ENCODE results near the gene E2F7.
A peak's percentile ranks its signal among the peaks of the same experiment; 100 is the strongest.

Gene E2F7

GRCh38 chr12:77070382-77070781 is 5.0 kb upstream of the E2F7 start:
- DNase-seq (ENCODE audit: extremely low read depth in 1 of 2, low read depth in 1 of 2): no peak

GRCh38 chr12:77064896-77065360 is 441 bp downstream of the E2F7 start:
- peak in 1 of 2 donors; percentile 3 for DNase-seq (ENCODE audit: extremely low read depth in 1 of 2, low read depth in 1 of 2)

GRCh38 chr12:77062846-77063461 is 2.4 kb downstream of the E2F7 start:
- no peak for DNase-seq (ENCODE audit: extremely low read depth in 1 of 2, low read depth in 1 of 2)

GRCh38 chr12:77062396-77062795 is 3.0 kb downstream of the E2F7 start:
- DNase-seq (ENCODE audit: extremely low read depth in 1 of 2, low read depth in 1 of 2): no peak

- DNase-seq (ENCODE audit: extremely low read depth in 1 of 2, low read depth in 1 of 2): no peak
These were observed 4.5 kb downstream of the E2F7 start for GRCh38 chr12:77060883-77061240.

- DNase-seq (ENCODE audit: extremely low read depth in 1 of 2, low read depth in 1 of 2): no peak
These were observed 5.1 kb downstream of the E2F7 start for GRCh38 chr12:77060136-77060882.

GRCh38 chr12:77058740-77059139 is 6.6 kb downstream of the E2F7 start:
- no peak for DNase-seq (ENCODE audit: extremely low read depth in 1 of 2, low read depth in 1 of 2)

- DNase-seq (ENCODE audit: extremely low read depth in 1 of 2, low read depth in 1 of 2): no peak
These were observed 10.5 kb downstream of the E2F7 start for GRCh38 chr12:77054851-77055250.

- DNase-seq (ENCODE audit: extremely low read depth in 1 of 2, low read depth in 1 of 2): no peak
These were observed 12.1 kb downstream of the E2F7 start for GRCh38 chr12:77053259-77053658.

GRCh38 chr12:77049767-77050353 is 15.5 kb downstream of the E2F7 start:
- DNase-seq (ENCODE audit: extremely low read depth in 1 of 2, low read depth in 1 of 2): no peak

- DNase-seq (ENCODE audit: extremely low read depth in 1 of 2, low read depth in 1 of 2): no peak
These were observed 17.8 kb downstream of the E2F7 start for GRCh38 chr12:77047341-77048109.

GRCh38 chr12:77046468-77046867 is 18.9 kb downstream of the E2F7 start:
- no peak for DNase-seq (ENCODE audit: extremely low read depth in 1 of 2, low read depth in 1 of 2)

GRCh38 chr12:77045183-77045582 is 20.2 kb downstream of the E2F7 start:
- DNase-seq (ENCODE audit: extremely low read depth in 1 of 2, low read depth in 1 of 2): no peak

- no peak for DNase-seq (ENCODE audit: extremely low read depth in 1 of 2, low read depth in 1 of 2)
These were observed 20.6 kb downstream of the E2F7 start for GRCh38 chr12:77044721-77045120.

GRCh38 chr12:77042833-77043232 is 22.5 kb downstream of the E2F7 start:
- no peak for DNase-seq (ENCODE audit: extremely low read depth in 1 of 2, low read depth in 1 of 2)

- DNase-seq (ENCODE audit: extremely low read depth in 1 of 2, low read depth in 1 of 2): no peak
These were observed 25.1 kb downstream of the E2F7 start for GRCh38 chr12:77040231-77040630.

GRCh38 chr12:77035226-77035625 is 30.1 kb downstream of the E2F7 start:
- no peak for DNase-seq (ENCODE audit: extremely low read depth in 1 of 2, low read depth in 1 of 2)

- no peak for DNase-seq (ENCODE audit: extremely low read depth in 1 of 2, low read depth in 1 of 2)
These were observed 31.5 kb downstream of the E2F7 start for GRCh38 chr12:77033658-77034536.

- DNase-seq (ENCODE audit: extremely low read depth in 1 of 2, low read depth in 1 of 2): no peak
These were observed 33.0 kb downstream of the E2F7 start for GRCh38 chr12:77032406-77032805.

- DNase-seq (ENCODE audit: extremely low read depth in 1 of 2, low read depth in 1 of 2): no peak
These were observed 33.6 kb downstream of the E2F7 start for GRCh38 chr12:77031745-77032144.

All from stimulated activated CD8-positive, alpha-beta memory T cell treated with anti-CD3 and anti-CD28 coated beads, Interleukin-7, amount 100 ng/mL, for 48 hours (primary cell).